SKM-1 (cell line): ENCODE measurements around the gene CCDC159.

Experiments used
- DNase-seq: peaks from one replicate; lab custom pipeline; 2025; ENCODE audit not compliant: unreplicated experiment; lab: John Stamatoyannopoulos, UW

CCDC159 gene

DNA sequence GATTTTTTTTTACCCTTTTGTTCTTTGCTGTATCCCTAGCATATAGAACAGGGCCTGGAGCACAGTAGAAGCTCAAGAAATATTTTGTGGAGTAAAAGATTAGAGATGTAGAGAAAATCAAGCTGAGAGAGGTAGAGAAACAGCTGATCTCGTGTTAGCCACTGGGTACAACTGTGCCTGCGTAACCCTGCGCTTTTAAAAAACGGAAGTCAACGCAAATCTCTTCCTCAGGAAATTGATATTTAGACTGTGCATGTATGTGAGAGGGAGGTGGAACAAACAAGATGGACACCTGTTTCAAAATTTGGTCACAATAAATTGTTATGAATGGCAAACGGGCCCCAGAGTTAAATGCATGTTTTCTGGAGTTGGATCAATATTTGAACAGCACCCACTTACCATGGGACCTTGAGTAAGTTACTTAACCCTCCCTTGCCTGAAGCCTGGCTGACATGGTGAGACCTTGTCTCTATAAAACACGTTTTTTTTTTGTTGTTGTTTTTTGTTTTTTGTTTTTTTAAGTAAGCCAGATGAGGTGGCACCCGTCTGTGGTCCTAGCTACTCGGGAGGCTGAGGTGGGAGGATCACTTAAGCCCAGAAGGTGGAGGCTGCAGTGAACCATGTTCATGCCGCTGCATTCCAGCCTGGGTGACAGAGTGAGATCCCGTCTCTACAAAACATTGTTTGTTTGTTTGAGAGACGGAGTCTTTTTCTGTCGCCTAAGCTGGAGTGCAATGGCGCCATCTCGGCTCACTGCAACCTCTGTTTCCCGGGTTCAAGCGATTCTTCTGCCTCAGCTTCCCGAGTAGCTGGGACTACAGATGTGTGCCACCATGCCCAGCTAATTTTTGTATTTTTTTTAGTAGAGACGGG, 41.1 kb downstream of the CCDC159 start:
- DNase-seq, result no peak

DNA sequence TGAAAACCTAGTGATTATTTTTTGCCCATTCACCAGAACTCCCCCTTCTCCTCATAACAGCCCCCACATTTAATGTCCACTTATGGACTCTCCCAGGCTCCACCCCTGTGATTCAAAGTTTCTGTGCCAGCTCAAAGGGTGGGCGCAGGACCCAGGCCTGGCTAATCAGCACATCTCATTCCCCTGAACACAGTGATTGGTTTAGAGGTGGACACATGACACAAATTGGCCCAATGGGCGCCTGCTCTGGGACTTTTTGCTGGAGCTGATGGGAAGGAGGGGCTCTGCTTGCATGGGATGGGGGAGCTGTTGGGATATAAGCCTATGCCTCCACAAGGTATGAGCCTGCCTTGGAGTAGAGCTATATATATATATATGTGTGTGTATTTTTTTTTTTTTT, 44.0 kb downstream of the CCDC159 start:
- no peak for DNase-seq

DNA sequence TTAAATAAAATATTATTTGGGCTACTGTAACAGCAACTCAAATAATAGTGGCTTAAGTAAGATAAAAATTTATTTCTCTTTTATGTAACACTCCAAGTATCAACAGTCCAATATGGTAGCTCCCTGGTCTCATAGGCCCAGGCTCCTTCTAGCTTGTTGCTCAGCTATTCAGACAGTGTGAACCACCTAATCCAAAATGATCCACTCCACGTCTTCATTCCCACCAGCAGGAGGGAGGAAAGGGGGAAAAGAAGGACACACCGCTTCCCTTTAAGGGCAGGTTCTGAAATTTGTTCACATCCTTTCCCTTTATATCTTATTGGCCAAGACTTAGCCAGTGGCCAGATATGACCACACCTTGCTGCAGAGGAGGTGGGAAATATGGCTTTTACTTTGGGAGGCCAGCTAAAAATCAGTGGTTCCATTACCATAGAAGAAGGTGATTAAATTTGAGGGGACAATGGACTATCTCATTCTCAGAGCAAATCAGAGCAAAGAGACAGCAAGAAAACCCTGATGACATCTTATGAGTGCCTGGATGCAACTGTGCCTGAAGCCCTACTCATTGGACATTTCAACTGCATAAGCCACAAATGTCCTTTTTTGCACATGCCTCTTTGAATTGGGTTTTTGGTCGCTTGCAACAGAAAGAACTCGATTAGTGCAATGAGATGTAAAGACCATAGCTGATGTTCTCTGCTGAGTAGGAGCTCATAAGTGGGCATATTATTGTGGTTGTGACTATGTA, 44.8 kb downstream of the CCDC159 start:
- no peak for DNase-seq

DNA sequence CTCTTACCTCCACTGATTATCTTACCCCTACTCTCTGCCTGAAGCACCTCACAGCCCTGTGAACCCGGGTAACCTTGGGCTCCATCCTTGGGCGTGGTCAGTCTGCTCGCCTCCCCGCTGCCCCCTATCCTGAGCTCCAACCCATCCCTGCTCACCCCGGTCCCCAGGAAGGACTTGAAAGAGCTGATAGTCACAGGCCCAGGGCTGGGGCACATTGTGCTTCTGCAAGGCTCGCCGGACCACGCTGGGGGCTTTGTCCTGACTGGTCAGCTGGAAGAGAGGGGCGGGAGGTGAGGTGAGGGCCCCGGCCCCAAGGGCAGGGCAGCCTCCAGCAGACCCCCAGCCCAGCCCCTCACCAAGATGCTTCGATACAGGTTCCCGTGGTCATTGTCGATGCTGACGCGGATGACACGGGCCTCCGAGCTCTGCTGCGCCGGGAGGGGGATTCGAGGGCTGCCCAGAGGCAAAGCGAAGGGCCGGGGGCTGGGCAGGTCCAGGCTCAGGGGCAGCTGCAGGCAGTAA, 50.8 kb downstream of the CCDC159 start:
- DNase-seq, result no peak

DNA sequence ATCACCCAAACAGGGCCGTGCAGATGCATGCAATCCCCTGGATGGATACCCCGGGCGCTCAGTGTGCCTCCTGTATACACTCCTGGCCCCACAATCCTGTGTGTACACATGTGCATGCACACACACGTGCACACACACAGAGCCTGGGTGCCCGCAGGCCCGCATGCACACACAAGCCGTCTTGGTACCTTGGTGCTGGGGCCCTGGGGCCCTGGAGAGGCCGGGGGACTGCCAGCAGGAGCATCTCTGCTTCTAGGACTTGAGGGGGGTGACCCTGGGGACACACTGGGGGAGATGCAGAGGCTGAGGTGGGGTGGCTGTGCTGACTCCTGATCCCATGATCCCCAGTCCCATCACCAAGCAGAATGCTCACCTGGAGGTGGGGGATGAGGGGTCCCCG, 53.3 kb downstream of the CCDC159 start:
- no peak for DNase-seq

DNA sequence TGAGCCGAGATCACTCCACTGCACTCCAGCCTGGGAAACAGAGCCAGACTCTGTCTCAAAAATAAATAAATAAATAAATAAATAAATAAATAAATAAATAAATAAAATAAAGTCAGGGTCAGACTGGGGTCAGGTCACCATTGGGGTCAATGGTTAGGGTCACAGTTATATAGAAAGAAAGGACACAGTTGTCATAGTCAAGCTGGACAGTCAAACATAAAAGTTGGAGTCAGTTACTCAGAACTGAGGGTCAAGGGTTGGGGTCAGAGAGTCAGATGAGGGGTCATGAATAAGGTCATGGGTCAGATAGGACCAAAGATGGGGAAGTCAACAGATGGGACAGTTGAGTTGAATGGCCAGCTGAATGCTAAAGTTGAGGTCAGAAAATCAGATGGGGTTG, 54.5 kb downstream of the CCDC159 start:
- no peak for DNase-seq

DNA sequence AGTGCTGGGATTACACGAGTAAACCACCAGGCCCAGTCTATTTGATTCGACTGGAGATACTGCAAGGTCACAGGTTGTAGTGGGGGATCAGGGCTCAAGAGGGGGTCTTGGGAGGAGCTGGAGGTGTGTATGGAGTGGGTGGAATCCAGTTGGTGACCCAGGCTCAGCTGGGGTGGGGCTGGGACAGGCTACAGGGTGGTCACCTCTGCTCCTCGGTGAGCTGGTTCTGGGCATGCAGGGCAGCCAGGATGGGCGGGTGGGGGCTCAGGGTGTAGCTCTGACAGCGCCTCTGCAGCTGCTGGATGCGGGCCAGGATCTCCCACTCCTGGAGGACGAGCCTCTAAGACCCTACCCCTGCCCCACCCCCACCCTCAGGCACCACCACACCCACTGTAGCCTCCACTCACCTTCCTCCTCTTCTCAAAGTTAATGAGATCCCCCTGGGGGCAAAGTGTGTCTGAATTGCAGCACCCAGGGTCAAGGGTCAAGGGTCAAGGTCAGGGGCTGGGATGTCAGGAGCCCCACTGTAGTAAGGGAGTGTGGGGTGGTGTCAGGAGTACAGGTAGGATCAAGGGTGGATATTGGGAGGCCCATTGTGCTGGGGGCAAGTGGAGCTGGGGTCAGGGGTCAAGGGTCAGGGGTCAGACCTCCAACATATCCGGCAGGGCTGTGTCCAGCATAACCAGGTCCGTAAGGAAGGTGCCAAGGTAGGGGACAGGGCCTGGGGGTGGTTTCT, 55.7 kb downstream of the CCDC159 start:
- no peak for DNase-seq
